ENCODE measurements around the gene BLTP1. TPM values are rescaled to one million over a fixed set of nuclear protein-coding genes. Genes with fewer than 3 reads are reported as not detected.

BLTP1 gene
- total RNA-seq, 1 donor from 2014 or later, result 88.7 TPM

GRCh38 chr4:122163767-122164166 is 11.6 kb downstream of the BLTP1 start:
- Histone ChIP-seq H3K27me3 (ENCODE audit: control insufficient read depth in 3 of 3, insufficient read depth in 3 of 3, low read length in 3 of 3) (no peaks in the 10 kb centered on the region), H3K9ac (ENCODE audit: low read depth in 1 of 3, low read length in 3 of 3) (no peak overlapping the region), H3K36me3 (ENCODE audit: control insufficient read depth in 3 of 3, insufficient read depth in 3 of 3, low read length in 3 of 3) (no peaks in the 10 kb centered on the region), H3K4me3 (ENCODE audit: low read length in 3 of 3) (no peak overlapping the region), H3K27ac (ENCODE audit: low read depth, low read length) (no peak overlapping the region), H3K9me3 (ENCODE audit: control insufficient read depth in 3 of 3, low read length in 3 of 3) (no peaks in the 10 kb centered on the region), H3K4me1 (ENCODE audit: control insufficient read depth in 3 of 3, insufficient read depth in 3 of 3, low read length in 3 of 3) (peaks cover 0 to 3% (median 0%) of the 10 kb centered on the region in 3 donors)

GRCh38 chr4:122167369-122167768 is 15.2 kb downstream of the BLTP1 start:
- H3K36me3 ChIP-seq (ENCODE audit: control insufficient read depth in 3 of 3, insufficient read depth in 3 of 3, low read length in 3 of 3), result no peaks in the 10 kb centered on the region

DNA sequence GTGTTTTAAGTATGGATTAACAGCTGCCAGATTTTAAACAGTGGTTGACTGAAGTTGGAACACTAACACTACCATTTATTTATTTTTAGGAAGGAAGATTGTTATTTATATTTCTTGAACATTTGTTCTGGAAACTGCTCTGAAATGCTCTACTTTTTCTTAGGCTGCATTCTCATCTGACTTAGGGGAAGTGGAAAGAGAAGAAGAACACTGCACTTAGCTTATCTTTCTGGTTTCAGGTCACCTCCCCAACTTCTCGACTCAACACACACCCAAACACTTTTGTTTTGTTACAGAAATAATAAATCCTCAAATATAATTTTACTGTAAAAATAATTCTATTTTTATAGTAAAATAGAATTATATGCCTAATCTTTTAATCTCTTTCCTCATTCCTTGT is 18.6 kb downstream of the BLTP1 start:
- Histone ChIP-seq H3K9ac (ENCODE audit: low read depth in 1 of 3, low read length in 3 of 3) (no peak overlapping the region), H3K4me3 (ENCODE audit: low read length in 3 of 3) (no peak overlapping the region), H3K4me1 (ENCODE audit: control insufficient read depth in 3 of 3, insufficient read depth in 3 of 3, low read length in 3 of 3) (no peaks in the 10 kb centered on the region), H3K27ac (ENCODE audit: low read depth, low read length) (no peak overlapping the region), H3K27me3 (ENCODE audit: control insufficient read depth in 3 of 3, insufficient read depth in 3 of 3, low read length in 3 of 3) (no peaks in the 10 kb centered on the region), H3K9me3 (ENCODE audit: control insufficient read depth in 3 of 3, low read length in 3 of 3) (no peaks in the 10 kb centered on the region), H3K36me3 (ENCODE audit: control insufficient read depth in 3 of 3, insufficient read depth in 3 of 3, low read length in 3 of 3) (peaks cover 0 to 2% (median 0%) of the 10 kb centered on the region in 3 donors)

More at GRCh38 chr4:122167369-122167768, 15.2 kb downstream of the BLTP1 start:
- Histone ChIP-seq H3K27me3 (ENCODE audit: control insufficient read depth in 3 of 3, insufficient read depth in 3 of 3, low read length in 3 of 3) (no peaks in the 10 kb centered on the region), H3K27ac (ENCODE audit: low read depth, low read length) (no peak overlapping the region), H3K4me3 (ENCODE audit: low read length in 3 of 3) (no peak overlapping the region), H3K9me3 (ENCODE audit: control insufficient read depth in 3 of 3, low read length in 3 of 3) (no peaks in the 10 kb centered on the region), H3K4me1 (ENCODE audit: control insufficient read depth in 3 of 3, insufficient read depth in 3 of 3, low read length in 3 of 3) (peaks cover 0 to 3% (median 0%) of the 10 kb centered on the region in 3 donors), H3K9ac (ENCODE audit: low read depth in 1 of 3, low read length in 3 of 3) (no peak overlapping the region)

- H3K36me3 ChIP-seq (ENCODE audit: control insufficient read depth in 3 of 3, insufficient read depth in 3 of 3, low read length in 3 of 3), result peaks cover 0 to 2% (median 0%) of the 10 kb centered on the region in 3 donors
- no peaks in the 10 kb centered on the region for H3K9me3 ChIP-seq (ENCODE audit: control insufficient read depth in 3 of 3, low read length in 3 of 3)
- H3K4me3 ChIP-seq (ENCODE audit: low read length in 3 of 3), result no peak overlapping the region
- no peak overlapping the region for H3K27ac ChIP-seq (ENCODE audit: low read depth, low read length)
- H3K9ac ChIP-seq (ENCODE audit: low read depth in 1 of 3, low read length in 3 of 3), result no peak overlapping the region
- H3K27me3 ChIP-seq (ENCODE audit: control insufficient read depth in 3 of 3, insufficient read depth in 3 of 3, low read length in 3 of 3), result no peaks in the 10 kb centered on the region
- no peaks in the 10 kb centered on the region for H3K4me1 ChIP-seq (ENCODE audit: control insufficient read depth in 3 of 3, insufficient read depth in 3 of 3, low read length in 3 of 3)
Observed at GRCh38 chr4:122171323-122171722, 19.2 kb downstream of the BLTP1 start.

DNA sequence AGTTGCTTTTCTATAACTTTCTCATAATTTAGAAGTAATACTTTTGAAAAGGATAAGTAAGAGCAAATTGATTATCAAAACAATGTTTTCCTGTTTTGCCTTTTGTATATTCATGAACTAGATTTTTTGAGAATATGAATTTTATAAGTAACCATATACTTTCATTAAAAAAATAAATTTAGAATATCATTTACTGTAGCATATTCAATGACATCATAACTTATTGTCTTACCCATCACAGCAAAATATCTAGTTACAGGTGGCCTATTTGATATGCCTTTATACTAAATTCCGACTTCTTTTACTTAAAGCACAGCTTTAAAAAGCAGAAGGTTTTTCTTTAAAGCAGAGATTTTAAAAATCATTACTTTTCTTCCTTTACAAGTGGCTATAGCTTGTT is 20.1 kb downstream of the BLTP1 start:
- Histone ChIP-seq H3K4me1 (ENCODE audit: control insufficient read depth in 3 of 3, insufficient read depth in 3 of 3, low read length in 3 of 3) (no peaks in the 10 kb centered on the region), H3K9ac (ENCODE audit: low read depth in 1 of 3, low read length in 3 of 3) (no peak overlapping the region), H3K27me3 (ENCODE audit: control insufficient read depth in 3 of 3, insufficient read depth in 3 of 3, low read length in 3 of 3) (no peaks in the 10 kb centered on the region), H3K9me3 (ENCODE audit: control insufficient read depth in 3 of 3, low read length in 3 of 3) (no peaks in the 10 kb centered on the region), H3K4me3 (ENCODE audit: low read length in 3 of 3) (no peak overlapping the region), H3K27ac (ENCODE audit: low read depth, low read length) (no peak overlapping the region), H3K36me3 (ENCODE audit: control insufficient read depth in 3 of 3, insufficient read depth in 3 of 3, low read length in 3 of 3) (peaks cover 4 to 12% (median 7%) of the 10 kb centered on the region in 3 donors)

GRCh38 chr4:122178961-122179360 is 26.8 kb downstream of the BLTP1 start:
- Histone ChIP-seq H3K9ac (ENCODE audit: low read depth in 1 of 3, low read length in 3 of 3) (no peak overlapping the region), H3K9me3 (ENCODE audit: control insufficient read depth in 3 of 3, low read length in 3 of 3) (no peaks in the 10 kb centered on the region), H3K27me3 (ENCODE audit: control insufficient read depth in 3 of 3, insufficient read depth in 3 of 3, low read length in 3 of 3) (no peaks in the 10 kb centered on the region), H3K36me3 (ENCODE audit: control insufficient read depth in 3 of 3, insufficient read depth in 3 of 3, low read length in 3 of 3) (peaks cover 7 to 27% (median 23%) of the 10 kb centered on the region in 3 donors), H3K4me3 (ENCODE audit: low read length in 3 of 3) (no peak overlapping the region), H3K4me1 (ENCODE audit: control insufficient read depth in 3 of 3, insufficient read depth in 3 of 3, low read length in 3 of 3) (no peaks in the 10 kb centered on the region), H3K27ac (ENCODE audit: low read depth, low read length) (no peak overlapping the region)

DNA sequence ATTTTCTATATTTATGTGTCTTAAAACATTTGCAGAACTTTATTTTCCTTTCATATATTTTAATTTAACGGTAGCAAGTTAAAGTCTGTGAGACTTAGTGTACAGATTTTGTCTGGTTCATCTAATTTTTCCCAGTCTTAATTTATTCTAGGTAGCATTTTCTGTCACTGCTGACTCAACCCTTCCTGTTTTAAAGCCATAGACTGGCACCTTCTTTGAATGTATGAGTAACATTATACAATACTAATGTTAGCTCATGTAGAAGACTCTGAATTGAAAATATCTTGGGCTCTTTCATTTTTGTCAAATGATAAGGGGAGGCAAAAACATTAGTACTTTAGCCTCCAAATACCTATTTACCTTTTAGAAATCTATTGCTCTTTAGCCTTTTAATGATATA is 43.6 kb downstream of the BLTP1 start:
- peaks cover 0 to 14% (median 12%) of the 10 kb centered on the region in 3 donors for H3K36me3 ChIP-seq (ENCODE audit: control insufficient read depth in 3 of 3, insufficient read depth in 3 of 3, low read length in 3 of 3)

More for the DNA sequence above, 43.6 kb downstream of the BLTP1 start:
- Histone ChIP-seq H3K4me3 (ENCODE audit: low read length in 3 of 3) (no peak overlapping the region), H3K4me1 (ENCODE audit: control insufficient read depth in 3 of 3, insufficient read depth in 3 of 3, low read length in 3 of 3) (no peaks in the 10 kb centered on the region), H3K9me3 (ENCODE audit: control insufficient read depth in 3 of 3, low read length in 3 of 3) (no peaks in the 10 kb centered on the region), H3K27ac (ENCODE audit: low read depth, low read length) (no peak overlapping the region), H3K9ac (ENCODE audit: low read depth in 1 of 3, low read length in 3 of 3) (no peak overlapping the region), H3K27me3 (ENCODE audit: control insufficient read depth in 3 of 3, insufficient read depth in 3 of 3, low read length in 3 of 3) (no peaks in the 10 kb centered on the region)

Other genes with a start within 250 kb of the BLTP1 start
- 0.52 TPM for gene TRPC3, start 200.3 kb upstream of the BLTP1 start, total RNA-seq
- gene ADAD1, start 226.7 kb downstream of the BLTP1 start, total RNA-seq, result not detected